HEK293 (cell line): Measurements from ENCODE around the gene KCNJ16.

ENCODE experiments used
- CTCF ChIA-PET: fragments of 350-600 bp; formaldehyde crosslinking; extraction: SDS; loops from one replicate; lab custom pipeline; 2021; ENCODE audit warnings: antibody characterized with exemption; lab: Yijun Ruan, JAX
- POLR2A ChIA-PET: fragments of 300-600 bp; formaldehyde crosslinking; extraction: SDS; loops from one replicate; lab custom pipeline; 2020; ENCODE audit warnings: antibody characterized with exemption, inconsistent platforms; lab: Yijun Ruan, JAX
- H3K27ac ChIP-seq: fragments of 200-500 bp; sonication (Bioruptor generic); 2 replicates; pipeline ENCODE4 v1.5.1; 2014; ENCODE audit warnings: low read depth, low read length, control low read depth, inconsistent platforms; ENCODE audit errors: extremely low read depth
- H3K36me3 ChIP-seq, 2 experiments: fragments of 200-500 bp in 1 of 2; sonication (Bioruptor generic) in 1 of 2; 1 replicate in 1 of 2; 2 replicates in 1 of 2; pipeline ENCODE4 v1.5.1; 2014 to 2017; ENCODE audit warnings: inconsistent platforms in 2 of 2, low read length in 2 of 2; ENCODE audit not compliant: control insufficient read depth in 2 of 2, insufficient read depth in 1 of 2
- H3K4me1 ChIP-seq: fragments of 200-500 bp; sonication (Bioruptor generic); 2 replicates; pipeline ENCODE4 v1.5.1; 2014; ENCODE audit warnings: mild to moderate bottlenecking, low read length, inconsistent platforms; ENCODE audit not compliant: control insufficient read depth, insufficient read depth
- H3K4me3 ChIP-seq: 2 replicates; pipeline ENCODE4 v1.5.1; 2011; ENCODE audit warnings: low read depth, mild to moderate bottlenecking, control low read depth, low read length, moderate library complexity
- H3K9me3 ChIP-seq: fragments of 200-500 bp; sonication (Bioruptor generic); 2 replicates; pipeline ENCODE4 v1.5.1; 2014; ENCODE audit warnings: low read depth, low read length, inconsistent platforms; ENCODE audit not compliant: control insufficient read depth, insufficient read depth
- CTCF ChIP-seq: fragments of 450-650 bp; formaldehyde crosslinking; IDR thresholded peaks from 2 replicates; pipeline ENCODE4 v1.5.1; 2016; ENCODE audit warnings: missing biosample characterization, missing genetic modification characterization
- GFI1B ChIP-seq: fragments of 450-650 bp; formaldehyde crosslinking; IDR thresholded peaks from 2 replicates; pipeline ENCODE4 v1.5.1; 2016; ENCODE audit warnings: missing biosample characterization, missing genetic modification characterization
- KLF16 ChIP-seq: fragments of 450-650 bp; formaldehyde crosslinking; IDR thresholded peaks from 2 replicates; pipeline ENCODE4 v1.5.1; 2017; ENCODE audit warnings: missing biosample characterization, missing genetic modification characterization
- KLF9 ChIP-seq: fragments of 450-650 bp; formaldehyde crosslinking; IDR thresholded peaks from 2 replicates; pipeline ENCODE4 v1.5.1; 2016; ENCODE audit warnings: missing biosample characterization, missing genetic modification characterization, low read depth
- MZF1 ChIP-seq: fragments of 450-650 bp; formaldehyde crosslinking; IDR thresholded peaks from 2 replicates; pipeline ENCODE4 v1.5.1; 2017; ENCODE audit warnings: missing biosample characterization, missing genetic modification characterization, borderline replicate concordance
- PBX3 ChIP-seq: sonication (generic); formaldehyde crosslinking; IDR thresholded peaks from 2 replicates; pipeline ENCODE4 v1.8.1; 2022; ENCODE audit warnings: mild to moderate bottlenecking, moderate library complexity, missing genetic modification reagents
- PRDM4 ChIP-seq: fragments of 450-650 bp; formaldehyde crosslinking; IDR thresholded peaks from 2 replicates; pipeline ENCODE4 v1.5.1; 2017; ENCODE audit warnings: missing biosample characterization, missing genetic modification characterization
- SCRT1 ChIP-seq: fragments of 450-650 bp; formaldehyde crosslinking; IDR thresholded peaks from 2 replicates; pipeline ENCODE4 v1.5.1; 2016; ENCODE audit warnings: missing biosample characterization, missing genetic modification characterization, borderline replicate concordance
- SCRT2 ChIP-seq: fragments of 450-650 bp; formaldehyde crosslinking; IDR thresholded peaks from 2 replicates; pipeline ENCODE4 v1.5.1; 2016; ENCODE audit warnings: missing biosample characterization, missing genetic modification characterization
- ZFP3 ChIP-seq: fragments of 450-650 bp; formaldehyde crosslinking; IDR thresholded peaks from 2 replicates; pipeline ENCODE4 v1.5.1; 2016; ENCODE audit warnings: low read depth, missing biosample characterization, missing genetic modification characterization
- ZFP41 ChIP-seq: fragments of 450-650 bp; formaldehyde crosslinking; IDR thresholded peaks from 2 replicates; pipeline ENCODE4 v1.5.1; 2016; ENCODE audit warnings: missing biosample characterization, missing genetic modification characterization, borderline replicate concordance
- ZFP69B ChIP-seq: fragments of 450-650 bp; formaldehyde crosslinking; IDR thresholded peaks from 2 replicates; pipeline ENCODE4 v1.5.1; 2016; ENCODE audit warnings: missing biosample characterization, missing genetic modification characterization
- ZNF10 ChIP-seq: fragments of 450-650 bp; formaldehyde crosslinking; IDR thresholded peaks from 2 replicates; pipeline ENCODE4 v1.5.1; 2017; ENCODE audit warnings: missing biosample characterization, missing genetic modification characterization
- ZNF133 ChIP-seq: fragments of 450-650 bp; formaldehyde crosslinking; IDR thresholded peaks from 2 replicates; pipeline ENCODE4 v1.5.1; 2016; ENCODE audit warnings: missing biosample characterization, missing genetic modification characterization
- ZNF155 ChIP-seq: fragments of 450-650 bp; formaldehyde crosslinking; IDR thresholded peaks from 2 replicates; pipeline ENCODE4 v1.5.1; 2016; ENCODE audit warnings: missing biosample characterization, missing genetic modification characterization
- ZNF2 ChIP-seq: fragments of 450-650 bp; formaldehyde crosslinking; IDR thresholded peaks from 2 replicates; pipeline ENCODE4 v1.5.1; 2016; ENCODE audit warnings: missing biosample characterization, missing genetic modification characterization
- ZNF239 ChIP-seq: fragments of 450-650 bp; formaldehyde crosslinking; IDR thresholded peaks from 2 replicates; pipeline ENCODE4 v1.5.1; 2016; ENCODE audit warnings: missing biosample characterization, missing genetic modification characterization
- ZNF433 ChIP-seq: fragments of 450-650 bp; formaldehyde crosslinking; IDR thresholded peaks from 2 replicates; pipeline ENCODE4 v1.5.1; 2016; ENCODE audit warnings: missing biosample characterization, missing genetic modification characterization, low read depth
- ZNF529 ChIP-seq: fragments of 450-650 bp; formaldehyde crosslinking; IDR thresholded peaks from 2 replicates; pipeline ENCODE4 v1.5.1; 2017; ENCODE audit warnings: missing genetic modification characterization, missing biosample characterization; ENCODE audit not compliant: insufficient replicate concordance
- ZNF561 ChIP-seq: fragments of 450-650 bp; IDR thresholded peaks from 2 replicates; pipeline ENCODE4 v1.5.1; 2018; ENCODE audit warnings: missing biosample characterization, missing genetic modification characterization, borderline replicate concordance
- ZNF664 ChIP-seq: fragments of 450-650 bp; formaldehyde crosslinking; IDR thresholded peaks from 2 replicates; pipeline ENCODE4 v1.5.1; 2016; ENCODE audit warnings: missing biosample characterization, missing genetic modification characterization
- ZNF692 ChIP-seq: fragments of 450-650 bp; formaldehyde crosslinking; IDR thresholded peaks from 2 replicates; pipeline ENCODE4 v1.5.1; 2016; ENCODE audit warnings: missing biosample characterization, missing genetic modification characterization
- ZNF701 ChIP-seq: fragments of 450-650 bp; formaldehyde crosslinking; IDR thresholded peaks from 2 replicates; pipeline ENCODE4 v1.5.1; 2016; ENCODE audit warnings: missing biosample characterization, missing genetic modification characterization
- ZNF843 ChIP-seq: fragments of 450-650 bp; formaldehyde crosslinking; IDR thresholded peaks from 2 replicates; pipeline ENCODE4 v1.5.1; 2016; ENCODE audit warnings: missing biosample characterization, missing genetic modification characterization
- ZSCAN16 ChIP-seq: fragments of 450-650 bp; formaldehyde crosslinking; IDR thresholded peaks from 2 replicates; pipeline ENCODE4 v1.5.1; 2016; ENCODE audit warnings: missing biosample characterization, missing genetic modification characterization
- ZSCAN4 ChIP-seq: fragments of 450-650 bp; formaldehyde crosslinking; IDR thresholded peaks from 2 replicates; pipeline ENCODE4 v1.5.1; 2017; ENCODE audit warnings: missing biosample characterization, missing genetic modification characterization

Gene KCNJ16

GRCh38 chr17:70166615-70167014 is 91.6 kb downstream of the KCNJ16 start:
- H3K27ac ChIP-seq, result no peak overlapping the region
- CTCF ChIA-PET, result interaction anchor here (0.6 to 2.6 kb wide), 7 partner anchors 17 to 641 kb away, joined by 3 to 10 read pairs (median 5); no protein-coding TSS in a partner anchor
- TF ChIP-seq ZNF843 (no peak), ZNF239 (tag by site-specific recombination) (no peak), ZFP41 (tag by site-specific recombination) (no peak), ZNF433 (tag by site-specific recombination) (no peak), ZNF701 (no peak), CTCF (tag by site-specific recombination) (no peak), KLF9 (no peak), ZNF2 (tag by site-specific recombination) (no peak), GFI1B (tag by site-specific recombination) (no peak), ZNF155 (tag by site-specific recombination) (no peak)
- TF ChIP-seq, all 188 proteins: peak for 0
- Histone ChIP-seq H3K9me3 (no peaks in the 10 kb centered on the region), H3K4me1 (peaks cover 7% of the 10 kb centered on the region), H3K4me3 (no peak overlapping the region), H3K36me3 (no peaks in the 10 kb centered on the region)
- POLR2A ChIA-PET, result interaction anchor here (0.6 to 1.1 kb wide), 2 partner anchors 56 to 296 kb away, joined by 3 read pairs; no protein-coding TSS in a partner anchor

GRCh38 chr17:70168044-70168976 is 93.3 kb downstream of the KCNJ16 start:
- Histone ChIP-seq H3K4me1 (peaks cover 12% of the 10 kb centered on the region), H3K4me3 (peak overlapping the region; percentile 82), H3K36me3 (no peaks in the 10 kb centered on the region), H3K27ac (peak overlapping the region; percentile 88), H3K9me3 (no peaks in the 10 kb centered on the region)
- ChIA-PET CTCF (interaction anchor here (0.6 to 3.0 kb wide), 21 partner anchors 9 to 1866 kb away, joined by 3 to 16 read pairs (median 3); no protein-coding TSS in a partner anchor), POLR2A (no interaction called here)
- TF ChIP-seq ZNF133 (tag by site-specific recombination), result peak; percentile 49; the same call in 1 of the 2 replicates
- peak; percentile 30; the same call in 1 of the 2 replicates for TF ChIP-seq ZNF692
- TF ChIP-seq ZSCAN4 (tag by site-specific recombination), result peak; percentile 23; the same call in 1 of the 2 replicates
- no peak for TF ChIP-seq ZSCAN16 (tag by site-specific recombination)
- TF ChIP-seq ZNF561 (tag by site-specific recombination), result peak; percentile 66
- no peak for TF ChIP-seq KLF16 (tag by site-specific recombination)
- peak; percentile 59; the same call in 1 of the 2 replicates for TF ChIP-seq ZNF664 (tag by site-specific recombination)
- TF ChIP-seq ZNF529 (tag by site-specific recombination), result no peak
- peak; percentile 62; the same call in 1 of the 2 replicates for TF ChIP-seq SCRT2 (tag by site-specific recombination)
- no peak for TF ChIP-seq ZNF10 (tag by site-specific recombination)
- TF ChIP-seq MZF1, result peak; percentile 50; the same call in 1 of the 2 replicates
- TF ChIP-seq SCRT1 (tag by site-specific recombination), result peak; percentile 60
- TF ChIP-seq ZFP3 (tag by site-specific recombination), result no peak
- TF ChIP-seq PBX3 (CRISPR knock-in tag), result no peak
- TF ChIP-seq PRDM4 (tag by site-specific recombination), result peak; percentile 94
- no peak for TF ChIP-seq ZFP69B
